ENCODE measurements around the gene ENTREP1. TPM values are rescaled to one million over a fixed set of nuclear protein-coding genes. Genes with fewer than 3 reads are reported as not detected.

Gene ENTREP1
- total and polyA plus RNA-seq, 8 donors = 2.7 to 8.8 (median 5.4) TPM

DNA sequence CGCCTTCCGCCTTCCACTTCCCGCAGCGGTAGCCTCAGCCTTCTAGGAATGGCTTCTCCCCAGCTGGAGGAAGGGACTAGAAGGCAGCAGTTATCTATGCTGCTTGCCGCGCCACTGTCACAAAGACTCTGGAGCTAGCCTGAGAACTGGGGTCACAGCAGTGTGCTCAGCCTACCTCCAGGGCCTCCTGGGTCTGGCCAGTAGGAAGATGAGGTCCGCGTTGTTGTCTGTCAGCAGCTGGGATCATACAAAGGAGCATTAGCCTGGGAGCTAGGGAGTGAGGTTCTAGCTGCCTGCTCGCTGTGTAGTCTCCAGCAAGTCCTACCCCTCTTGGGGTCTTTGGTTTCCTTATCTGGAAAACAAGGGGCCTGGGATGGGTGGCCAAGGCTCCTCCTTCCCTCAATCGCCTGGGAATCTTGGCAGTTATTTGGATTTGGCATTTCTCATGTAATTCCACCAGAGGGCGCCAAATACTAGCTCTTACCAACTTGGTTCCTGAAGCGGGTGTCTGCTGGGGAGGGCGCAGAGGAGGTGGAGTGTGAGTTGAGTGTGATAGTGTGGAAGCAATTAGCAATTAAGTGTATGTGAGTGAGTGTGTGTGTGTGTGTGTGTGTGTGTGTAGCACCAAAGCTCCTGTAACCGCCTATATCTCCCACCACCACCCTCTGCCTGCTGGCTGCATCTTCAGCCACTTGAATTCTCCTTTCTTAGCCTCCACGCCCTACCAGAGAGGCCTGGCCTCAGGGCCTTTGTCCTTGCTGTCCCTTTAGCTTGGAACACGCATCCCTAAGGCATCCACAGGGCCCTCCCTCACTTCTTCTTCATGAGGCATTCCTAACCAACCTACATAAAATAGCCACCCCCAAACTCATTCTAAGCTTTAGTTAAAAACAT is 97.1 kb downstream of the ENTREP1 start:
- Histone ChIP-seq H3K27me3 (no peaks in the 10 kb centered on the region), H3K9me3 (no peaks in the 10 kb centered on the region), H3K27ac (no peak overlapping the region), H3K36me3 (no peaks in the 10 kb centered on the region), H3K4me3 (no peak overlapping the region), H3K4me1 (no peaks in the 10 kb centered on the region)
- ATAC-seq = peak; percentile 80 to 97 (median 88)
- DNase-seq = peak in 5 of 6 donors; percentile 22 to 62 (median 43)
- intact Hi-C loops (cut with DNase I) = loop anchor here (5.0 to 10.0 kb wide), 4 partner anchors 123 to 493 kb away; no protein-coding TSS in a partner anchor
- peak; percentile 36 to 71 (median 64) for TF ChIP-seq CTCF (IDR thresholded peaks at IDR 0.05)
- WGBS, 2 donors = 46 to 49% methylated on average over 16 of the region's 16 CpGs
- peak; percentile 17 for FAIRE-seq

- Histone ChIP-seq H3K27me3 (no peaks in the 10 kb centered on the region), H3K4me3 (no peak overlapping the region), H3K27ac (no peak overlapping the region), H3K9me3 (no peaks in the 10 kb centered on the region), H3K4me1 (no peaks in the 10 kb centered on the region), H3K36me3 (no peaks in the 10 kb centered on the region)
- ATAC-seq (no peak), FAIRE-seq (no peak), DNase-seq (no peak)
- TF ChIP-seq CTCF (IDR thresholded peaks at IDR 0.05) = no peak
- WGBS, 2 donors = 77 to 81% methylated on average over 17 of the region's 17 CpGs
- intact Hi-C loops (cut with DNase I) = loop anchor here in 2 of 3 donors (10.0 kb wide), 2 partner anchors 120 to 490 kb away; no protein-coding TSS in a partner anchor
Observed at GRCh38 chr9:69425136-69425801, 100.3 kb downstream of the ENTREP1 start.

- H3K9me3 ChIP-seq = no peaks in the 10 kb centered on the region
- intact Hi-C loops (cut with DNase I) = loop anchor here in 2 of 3 donors (10.0 kb wide), 2 partner anchors 118 to 488 kb away; no protein-coding TSS in a partner anchor
- DNase-seq (no peak), ATAC-seq (no peak), FAIRE-seq (no peak)
- no peaks in the 10 kb centered on the region for H3K4me1 ChIP-seq
- H3K27ac ChIP-seq = no peak overlapping the region
- no peak for TF ChIP-seq CTCF (IDR thresholded peaks at IDR 0.05)
- H3K4me3 ChIP-seq = no peak overlapping the region
- no peaks in the 10 kb centered on the region for H3K36me3 ChIP-seq
- WGBS, 2 donors = 82 to 83% methylated on average over 4 of the region's 4 CpGs
- H3K27me3 ChIP-seq = no peaks in the 10 kb centered on the region
Observed at GRCh38 chr9:69427286-69427685, 102.3 kb downstream of the ENTREP1 start.

- TF ChIP-seq CTCF (IDR thresholded peaks at IDR 0.05) = no peak
- intact Hi-C loops (cut with DNase I) = loop anchor here in 2 of 3 donors (10.0 kb wide), 2 partner anchors 117 to 487 kb away; no protein-coding TSS in a partner anchor
- Histone ChIP-seq H3K36me3 (no peaks in the 10 kb centered on the region), H3K4me3 (no peak overlapping the region), H3K27me3 (no peaks in the 10 kb centered on the region), H3K9me3 (no peaks in the 10 kb centered on the region), H3K4me1 (no peaks in the 10 kb centered on the region), H3K27ac (no peak overlapping the region)
- peak in 1 of 6 donors; percentile 41 for DNase-seq
- FAIRE-seq = no peak
- ATAC-seq = no peak
- 91 to 92% methylated on average over 15 of the region's 15 CpGs for WGBS, 2 donors
Observed at GRCh38 chr9:69428017-69428785, 103.2 kb downstream of the ENTREP1 start.

Measured in pancreas (tissue), 10 donors.